Measurements from ENCODE around the gene STIMATE.

STIMATE gene

DNA sequence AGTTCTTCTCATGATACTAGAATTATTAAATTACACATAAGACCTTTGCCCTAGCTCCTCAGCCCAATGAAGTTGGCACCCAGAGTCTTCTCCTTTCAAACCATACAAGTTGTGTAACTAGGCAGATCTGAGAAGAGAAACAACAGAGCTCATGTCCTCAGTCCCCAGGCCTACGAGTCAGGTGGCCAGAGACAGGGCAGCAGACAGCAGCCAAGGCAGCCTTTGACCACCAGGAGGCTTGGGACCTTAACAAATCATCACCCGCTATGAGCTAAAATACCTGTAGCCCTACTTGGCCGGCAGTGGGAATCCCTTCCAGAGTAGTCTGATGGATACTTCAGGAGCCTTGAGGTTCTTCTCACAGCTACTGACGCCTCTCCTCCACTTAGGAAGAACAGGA lies 18.3 kb downstream of the STIMATE start (continued):
- TF ChIP-seq ZNF280C (tag by site-specific recombination; IDR thresholded peaks at IDR 0.05) (no peak), REPIN1 (tag by site-specific recombination; IDR thresholded peaks at IDR 0.05; ENCODE audit: low read depth) (no peak)
- TF ChIP-seq, protein P1, sequence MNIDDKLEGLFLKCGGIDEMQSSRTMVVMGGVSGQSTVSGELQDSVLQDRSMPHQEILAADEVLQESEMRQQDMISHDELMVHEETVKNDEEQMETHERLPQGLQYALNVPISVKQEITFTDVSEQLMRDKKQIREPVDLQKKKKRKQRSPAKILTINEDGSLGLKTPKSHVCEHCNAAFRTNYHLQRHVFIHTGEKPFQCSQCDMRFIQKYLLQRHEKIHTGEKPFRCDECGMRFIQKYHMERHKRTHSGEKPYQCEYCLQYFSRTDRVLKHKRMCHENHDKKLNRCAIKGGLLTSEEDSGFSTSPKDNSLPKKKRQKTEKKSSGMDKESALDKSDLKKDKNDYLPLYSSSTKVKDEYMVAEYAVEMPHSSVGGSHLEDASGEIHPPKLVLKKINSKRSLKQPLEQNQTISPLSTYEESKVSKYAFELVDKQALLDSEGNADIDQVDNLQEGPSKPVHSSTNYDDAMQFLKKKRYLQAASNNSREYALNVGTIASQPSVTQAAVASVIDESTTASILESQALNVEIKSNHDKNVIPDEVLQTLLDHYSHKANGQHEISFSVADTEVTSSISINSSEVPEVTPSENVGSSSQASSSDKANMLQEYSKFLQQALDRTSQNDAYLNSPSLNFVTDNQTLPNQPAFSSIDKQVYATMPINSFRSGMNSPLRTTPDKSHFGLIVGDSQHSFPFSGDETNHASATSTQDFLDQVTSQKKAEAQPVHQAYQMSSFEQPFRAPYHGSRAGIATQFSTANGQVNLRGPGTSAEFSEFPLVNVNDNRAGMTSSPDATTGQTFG (tag by site-specific recombination; IDR thresholded peaks at IDR 0.05; ENCODE audit: borderline replicate concordance), result no peak

- Histone ChIP-seq H3K4me3 (ENCODE audit: low read depth, low read length) (no peak overlapping the region), H3K36me3 (ENCODE audit: control insufficient read depth in 2 of 2, insufficient read depth in 1 of 2, low read length in 2 of 2) (peaks cover 0 to 5% of the 10 kb centered on the region in 2 experiments; a peak in 1 of 3 replicates), H3K4me1 (ENCODE audit: control insufficient read depth, insufficient read depth, low read length) (no peaks in the 10 kb centered on the region), H3K27ac (ENCODE audit: extremely low read depth, low read depth, low read length) (no peak overlapping the region), H3K9me3 (ENCODE audit: control insufficient read depth, insufficient read depth, low read depth, low read length) (no peaks in the 10 kb centered on the region)
- TF ChIP-seq ZNF571 (tag by site-specific recombination; IDR thresholded peaks at IDR 0.05), result no peak
- TF ChIP-seq ZNF596 (tag by site-specific recombination; IDR thresholded peaks at IDR 0.05), result no peak
- TF ChIP-seq GLIS2 (tag by site-specific recombination; IDR thresholded peaks at IDR 0.05), result no peak
- TF ChIP-seq, protein P2, sequence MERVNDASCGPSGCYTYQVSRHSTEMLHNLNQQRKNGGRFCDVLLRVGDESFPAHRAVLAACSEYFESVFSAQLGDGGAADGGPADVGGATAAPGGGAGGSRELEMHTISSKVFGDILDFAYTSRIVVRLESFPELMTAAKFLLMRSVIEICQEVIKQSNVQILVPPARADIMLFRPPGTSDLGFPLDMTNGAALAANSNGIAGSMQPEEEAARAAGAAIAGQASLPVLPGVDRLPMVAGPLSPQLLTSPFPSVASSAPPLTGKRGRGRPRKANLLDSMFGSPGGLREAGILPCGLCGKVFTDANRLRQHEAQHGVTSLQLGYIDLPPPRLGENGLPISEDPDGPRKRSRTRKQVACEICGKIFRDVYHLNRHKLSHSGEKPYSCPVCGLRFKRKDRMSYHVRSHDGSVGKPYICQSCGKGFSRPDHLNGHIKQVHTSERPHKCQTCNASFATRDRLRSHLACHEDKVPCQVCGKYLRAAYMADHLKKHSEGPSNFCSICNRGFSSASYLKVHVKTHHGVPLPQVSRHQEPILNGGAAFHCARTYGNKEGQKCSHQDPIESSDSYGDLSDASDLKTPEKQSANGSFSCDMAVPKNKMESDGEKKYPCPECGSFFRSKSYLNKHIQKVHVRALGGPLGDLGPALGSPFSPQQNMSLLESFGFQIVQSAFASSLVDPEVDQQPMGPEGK (tag by site-specific recombination; IDR thresholded peaks at IDR 0.05), result no peak
- no peak for TF ChIP-seq ZNF211 (tag by site-specific recombination; IDR thresholded peaks at IDR 0.05; ENCODE audit: low read depth)
- TF ChIP-seq, protein P3, sequence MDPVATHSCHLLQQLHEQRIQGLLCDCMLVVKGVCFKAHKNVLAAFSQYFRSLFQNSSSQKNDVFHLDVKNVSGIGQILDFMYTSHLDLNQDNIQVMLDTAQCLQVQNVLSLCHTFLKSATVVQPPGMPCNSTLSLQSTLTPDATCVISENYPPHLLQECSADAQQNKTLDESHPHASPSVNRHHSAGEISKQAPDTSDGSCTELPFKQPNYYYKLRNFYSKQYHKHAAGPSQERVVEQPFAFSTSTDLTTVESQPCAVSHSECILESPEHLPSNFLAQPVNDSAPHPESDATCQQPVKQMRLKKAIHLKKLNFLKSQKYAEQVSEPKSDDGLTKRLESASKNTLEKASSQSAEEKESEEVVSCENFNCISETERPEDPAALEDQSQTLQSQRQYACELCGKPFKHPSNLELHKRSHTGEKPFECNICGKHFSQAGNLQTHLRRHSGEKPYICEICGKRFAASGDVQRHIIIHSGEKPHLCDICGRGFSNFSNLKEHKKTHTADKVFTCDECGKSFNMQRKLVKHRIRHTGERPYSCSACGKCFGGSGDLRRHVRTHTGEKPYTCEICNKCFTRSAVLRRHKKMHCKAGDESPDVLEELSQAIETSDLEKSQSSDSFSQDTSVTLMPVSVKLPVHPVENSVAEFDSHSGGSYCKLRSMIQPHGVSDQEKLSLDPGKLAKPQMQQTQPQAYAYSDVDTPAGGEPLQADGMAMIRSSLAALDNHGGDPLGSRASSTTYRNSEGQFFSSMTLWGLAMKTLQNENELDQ (tag by site-specific recombination; IDR thresholded peaks at IDR 0.05; ENCODE audit: low read depth), result no peak
- TF ChIP-seq, protein P4, sequence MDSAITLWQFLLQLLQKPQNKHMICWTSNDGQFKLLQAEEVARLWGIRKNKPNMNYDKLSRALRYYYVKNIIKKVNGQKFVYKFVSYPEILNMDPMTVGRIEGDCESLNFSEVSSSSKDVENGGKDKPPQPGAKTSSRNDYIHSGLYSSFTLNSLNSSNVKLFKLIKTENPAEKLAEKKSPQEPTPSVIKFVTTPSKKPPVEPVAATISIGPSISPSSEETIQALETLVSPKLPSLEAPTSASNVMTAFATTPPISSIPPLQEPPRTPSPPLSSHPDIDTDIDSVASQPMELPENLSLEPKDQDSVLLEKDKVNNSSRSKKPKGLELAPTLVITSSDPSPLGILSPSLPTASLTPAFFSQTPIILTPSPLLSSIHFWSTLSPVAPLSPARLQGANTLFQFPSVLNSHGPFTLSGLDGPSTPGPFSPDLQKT (IDR thresholded peaks at IDR 0.05; ENCODE audit: borderline replicate concordance, low read depth, low read length), result no peak
- no peak for TF ChIP-seq REPIN1 (tag by site-specific recombination; IDR thresholded peaks at IDR 0.05; ENCODE audit: low read depth)
- TF ChIP-seq ZSCAN16 (tag by site-specific recombination; IDR thresholded peaks at IDR 0.05), result no peak
- TF ChIP-seq ZNF404 (tag by site-specific recombination; IDR thresholded peaks at IDR 0.05), result no peak
- TF ChIP-seq ZNF701 (tag by site-specific recombination; IDR thresholded peaks at IDR 0.05), result no peak
- TF ChIP-seq ZBTB7A (tag by site-specific recombination; IDR thresholded peaks at IDR 0.05; ENCODE audit: low read depth), result no peak
- ChIA-PET CTCF (no interaction called here), POLR2A (no interaction called here)
These were observed 20.3 kb downstream of the STIMATE start for GRCh38 chr3:52877085-52877484.

All from HEK293 (cell line).